ENCODE measurements around the gene IFNL3. TPM values are rescaled to one million over a fixed set of nuclear protein-coding genes. Genes with fewer than 3 reads are reported as not detected.

Gene IFNL3
- total and polyA plus RNA-seq, 2 of the 13 experiments (the other 11 are each of a cell fraction or from before 2014, with no cell fraction given) = not detected

DNA sequence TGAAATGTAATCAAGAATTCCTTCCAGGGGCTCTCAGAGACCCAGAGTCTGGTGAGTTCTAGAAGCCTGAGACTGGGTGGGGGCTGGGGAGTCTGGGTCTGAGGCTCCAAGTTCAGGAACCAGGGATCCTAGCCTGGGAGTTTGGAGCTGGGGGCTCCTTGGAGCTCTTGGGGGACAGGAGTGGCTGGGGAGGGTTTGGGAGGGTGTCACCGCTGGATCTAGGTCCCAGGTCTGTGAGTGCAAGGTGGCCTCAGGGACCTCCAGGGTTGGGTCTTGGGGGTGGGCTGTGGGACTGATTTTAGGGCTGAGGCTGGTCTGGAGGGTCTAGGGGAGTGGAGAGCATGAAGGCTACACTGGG, 41.8 kb downstream of the IFNL3 start:
- Histone ChIP-seq H3K4me3 (replicated peaks in 1 of 3; ENCODE audit: insufficient read depth in 1 of 3, low read depth in 2 of 3, low read length in 3 of 3) (no peak overlapping the region), H3K27ac (ENCODE audit: extremely low read length, insufficient read depth, low read length) (no peak overlapping the region), H3K9me3 (ENCODE audit: low read length) (no peaks in the 10 kb centered on the region), H3K4me2 (ENCODE audit: low read depth, low read length) (no peak overlapping the region), H3K79me2 (ENCODE audit: insufficient read depth, low read length) (no peaks in the 10 kb centered on the region), H3K27me3 (ENCODE audit: control insufficient read depth in 1 of 2, insufficient read depth in 2 of 2, low read length in 2 of 2) (peaks cover 8 to 55% of the 10 kb centered on the region in 2 experiments; a peak in 4 of 5 replicates), H3K36me3 (replicated peaks in 1 of 2; ENCODE audit: control insufficient read depth in 1 of 2, insufficient read depth in 2 of 2, low read length in 2 of 2) (no peaks in the 10 kb centered on the region), H4K20me1 (ENCODE audit: insufficient read depth, low read length) (no peaks in the 10 kb centered on the region), H2AFZ (ENCODE audit: low read length) (no peak overlapping the region), H3K4me1 (ENCODE audit: insufficient read depth, low read length) (peaks cover 9% of the 10 kb centered on the region; the same call in 1 of the 2 replicates), H3K9ac (ENCODE audit: insufficient read depth, low read depth, low read length) (no peak overlapping the region)
- no TSS peak for BruUV-seq (replicated peaks)
- TF ChIP-seq TRIM24 (CRISPR knock-in tag; IDR thresholded peaks at IDR 0.05) (no peak), PBX3 (CRISPR knock-in tag; IDR thresholded peaks at IDR 0.05; ENCODE audit: borderline replicate concordance) (no peak)
- no CpG with 5 or more reads among the region's 1 CpG for WGBS (ENCODE audit: low lambda C conversion rate)
- ChIA-PET POLR2A (no interaction called here), CTCF (ENCODE audit: low intra/inter-chr PET ratio, low total read pairs) (no interaction called here)
- in situ Hi-C loops (cut with HindIII; ENCODE audit: extremely low pct_ligation_motif_present, low pct_unique_long_range_greater_than_20kb) (no loop called here), intact Hi-C loops (cut with micrococcal nuclease; ENCODE audit: unreplicated experiment) (no loop called here)
- no peak for DNase-seq (ENCODE audit: low spot score)
- FAIRE-seq = no peak
- ATAC-seq = no peak

DNA sequence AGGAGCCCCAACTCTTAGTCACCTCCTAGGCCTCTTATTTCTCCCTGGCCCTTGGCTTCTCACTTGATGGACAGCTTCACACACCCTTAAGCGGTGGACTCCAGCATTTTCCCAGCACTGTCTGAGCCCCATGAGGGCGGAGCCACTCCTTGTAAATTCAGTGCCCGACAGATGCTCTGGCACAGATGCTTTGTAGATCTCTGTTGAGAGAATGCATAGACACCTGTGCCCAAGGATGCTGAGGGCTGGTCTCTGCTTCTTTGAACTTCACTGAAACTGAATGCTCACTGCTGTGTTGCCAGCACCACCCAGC, 44.0 kb downstream of the IFNL3 start:
- intact Hi-C loops (cut with micrococcal nuclease; ENCODE audit: unreplicated experiment) (no loop called here), in situ Hi-C loops (cut with HindIII; ENCODE audit: extremely low pct_ligation_motif_present, low pct_unique_long_range_greater_than_20kb) (no loop called here)
- CTCF ChIA-PET (ENCODE audit: low intra/inter-chr PET ratio, low total read pairs) = no interaction called here
- ATAC-seq (no peak), FAIRE-seq (no peak), DNase-seq (ENCODE audit: low spot score) (no peak)
- Histone ChIP-seq H3K4me1 (ENCODE audit: insufficient read depth, low read length) (peaks cover 9% of the 10 kb centered on the region; the same call in 1 of the 2 replicates), H3K9me3 (ENCODE audit: low read length) (no peaks in the 10 kb centered on the region), H3K79me2 (ENCODE audit: insufficient read depth, low read length) (no peaks in the 10 kb centered on the region), H3K36me3 (replicated peaks in 1 of 2; ENCODE audit: control insufficient read depth in 1 of 2, insufficient read depth in 2 of 2, low read length in 2 of 2) (no peaks in the 10 kb centered on the region), H3K9ac (ENCODE audit: insufficient read depth, low read depth, low read length) (no peak overlapping the region), H2AFZ (ENCODE audit: low read length) (no peak overlapping the region), H4K20me1 (ENCODE audit: insufficient read depth, low read length) (no peaks in the 10 kb centered on the region), H3K4me3 (replicated peaks in 1 of 3; ENCODE audit: insufficient read depth in 1 of 3, low read depth in 2 of 3, low read length in 3 of 3) (no peak overlapping the region), H3K27me3 (ENCODE audit: control insufficient read depth in 1 of 2, insufficient read depth in 2 of 2, low read length in 2 of 2) (peaks cover 9 to 64% of the 10 kb centered on the region in 2 experiments), H3K4me2 (ENCODE audit: low read depth, low read length) (no peak overlapping the region), H3K27ac (ENCODE audit: extremely low read length, insufficient read depth, low read length) (no peak overlapping the region)
- no peak for TF ChIP-seq CENPT (CRISPR knock-in tag; IDR thresholded peaks at IDR 0.05; ENCODE audit: low read depth)
- TF ChIP-seq ZNF841 (CRISPR knock-in tag; IDR thresholded peaks at IDR 0.05; ENCODE audit: borderline replicate concordance) = no peak
- TF ChIP-seq ZSCAN20 (CRISPR knock-in tag; IDR thresholded peaks at IDR 0.05; ENCODE audit: borderline replicate concordance) = no peak
- no peak for TF ChIP-seq MED8 (CRISPR knock-in tag; IDR thresholded peaks at IDR 0.05; ENCODE audit: insufficient replicate concordance)
- no peak for TF ChIP-seq ZKSCAN5 (CRISPR knock-in tag; IDR thresholded peaks at IDR 0.05)
- TF ChIP-seq ZNF275 (CRISPR knock-in tag; IDR thresholded peaks at IDR 0.05; ENCODE audit: borderline replicate concordance) = no peak
- 61% methylated on average over 2 of the region's 3 CpGs for WGBS (ENCODE audit: low lambda C conversion rate)
- BruUV-seq (replicated peaks) = no TSS peak
- POLR2A ChIA-PET = no interaction called here
